Body of pancreas (tissue), 4 donors: ENCODE results near the gene ADAMTS17.

Experiments used
- CTCF ChIP-seq, 7 experiments: fragments of 450-650 bp in 4 of 7; fragments of 200-600 bp in 3 of 7; sonication (generic) in 3 of 7; IDR thresholded peaks; one replicate each; pipeline ENCODE4 v1.5.1; 2016 to 2019; ENCODE audit warnings: antibody characterized with exemption in 7 of 7
- POLR2A ChIP-seq, 3 donors: fragments of 450-650 bp; IDR thresholded peaks; one replicate each; pipeline ENCODE4 v1.6.1; 2016; ENCODE audit warnings: antibody characterized with exemption in 3 of 3, mild to moderate bottlenecking in 2 of 3

- TF ChIP-seq CTCF (IDR thresholded peaks at IDR 0.05): no peak
- no peak for TF ChIP-seq POLR2A (IDR thresholded peaks at IDR 0.05)
Measured at GRCh38 chr15:99981191-99981647, 360.6 kb downstream of the ADAMTS17 start.
